ENCODE measurements around the gene IVD. TPM values are rescaled to one million over a fixed set of nuclear protein-coding genes. Genes with fewer than 3 reads are reported as not detected.

Gene IVD
- total and polyA plus RNA-seq, 7 experiments from 2014 or later, result 27.1 to 81.8 (median 50.4) TPM

DNA sequence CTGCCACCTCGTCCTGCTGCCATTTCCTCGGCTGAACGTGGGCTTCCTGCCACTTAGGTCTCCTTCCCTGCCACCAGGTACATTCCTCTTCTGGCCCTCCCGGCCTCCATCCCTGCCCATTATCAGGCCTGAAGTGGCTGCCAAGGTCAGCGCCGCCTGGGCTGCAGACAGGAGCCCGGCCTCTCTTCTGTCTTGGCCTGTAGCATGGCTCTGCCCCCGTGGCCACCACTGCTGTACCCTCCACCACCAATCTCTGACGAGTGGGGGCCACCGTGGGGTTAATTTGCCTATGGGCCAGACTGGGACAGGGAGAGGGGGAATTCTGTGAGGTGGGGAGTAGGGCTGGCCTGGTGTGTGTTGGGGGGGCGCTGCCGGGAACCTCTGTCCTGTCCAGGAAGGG, 33.1 kb downstream of the IVD start:
- H3K4me3 ChIP-seq (ENCODE audit: low read length), result no peak overlapping the region
- Mint-ChIP-seq H3K4me1 (peaks cover 38 to 57% (median 48%) of the 10 kb centered on the region in 7 donors), H3K9me3 (no peaks in the 10 kb centered on the region), H3K36me3 (peaks cover 0 to 13% (median 0%) of the 10 kb centered on the region in 5 donors), H3K27me3 (peaks cover 15 to 84% (median 27%) of the 10 kb centered on the region in 5 donors), H3K4me3 (peak overlapping the region in 5 of 10 donors; percentile 1 to 67 (median 52)), H3K27ac (peak overlapping the region in 2 of 9 donors; percentile 21 to 52)
- POLR2A ChIA-PET, result interaction anchor here (0.5 to 5.3 kb wide), 3 partner anchors 13 to 799 kb away, joined by 3 to 90 read pairs (median 4); no protein-coding TSS in a partner anchor
- H3K36me3 ChIP-seq (ENCODE audit: control insufficient read depth in 2 of 3, insufficient read depth in 3 of 3, low read length in 3 of 3), result no peaks in the 10 kb centered on the region
- no peaks in the 10 kb centered on the region for H3K9me3 ChIP-seq (ENCODE audit: control insufficient read depth in 2 of 3, low read length in 3 of 3)
- intact Hi-C loops (cut with micrococcal nuclease), result no loop called here
- H3K27me3 ChIP-seq (ENCODE audit: control insufficient read depth in 2 of 2, insufficient read depth in 2 of 2, low read length in 2 of 2), result peaks cover 0 to 5% of the 10 kb centered on the region in 2 donors
- H3K27ac ChIP-seq (ENCODE audit: low read depth, low read length), result no peak overlapping the region
- ATAC-seq (no peak), DNase-seq (no peak)
- H3K4me1 ChIP-seq (ENCODE audit: control insufficient read depth in 2 of 2, insufficient read depth in 2 of 2, low read length in 2 of 2), result peaks cover 25 to 43% of the 10 kb centered on the region in 2 donors
- CTCF ChIA-PET, result no interaction called here

DNA sequence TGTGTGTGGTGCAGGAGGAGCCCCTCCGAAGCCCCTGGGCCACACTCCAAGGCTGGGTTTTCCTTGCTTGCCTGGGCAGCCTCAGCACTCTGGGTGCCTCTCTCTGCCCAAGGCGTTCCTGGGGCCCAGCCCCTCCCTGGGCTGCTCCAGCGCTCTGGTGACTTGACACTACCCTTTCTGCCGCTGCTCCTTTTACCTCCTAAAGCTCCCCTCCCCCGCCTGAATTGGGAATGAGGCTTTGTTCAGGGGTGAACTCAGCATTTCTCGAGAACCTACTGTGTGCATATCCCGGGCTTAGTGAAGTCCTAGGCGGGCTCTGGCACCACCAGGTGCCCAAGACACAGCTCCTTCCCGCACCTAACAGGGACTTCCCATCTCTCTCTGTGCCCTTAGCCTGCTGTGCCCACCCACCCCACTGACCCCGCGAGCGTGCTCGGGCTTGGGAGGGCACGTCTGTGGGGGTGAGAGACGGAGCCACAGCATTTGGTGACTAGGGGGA, 33.9 kb downstream of the IVD start:
- H3K4me1 Mint-ChIP-seq, result peaks cover 46 to 61% (median 56%) of the 10 kb centered on the region in 7 donors
- ChIA-PET CTCF (interaction anchor here (2.1 to 2.3 kb wide), 2 partner anchors 30 to 68 kb away, joined by 7 to 14 read pairs; no protein-coding TSS in a partner anchor), POLR2A (interaction anchor here (0.5 to 5.3 kb wide), 4 partner anchors 13 to 132 kb away, joined by 4 to 90 read pairs (median 6); partner anchors contain the start of gene PLCB2)
- peaks cover 0 to 16% (median 0%) of the 10 kb centered on the region in 5 donors for H3K36me3 Mint-ChIP-seq
- peaks cover 15 to 79% (median 27%) of the 10 kb centered on the region in 5 donors for H3K27me3 Mint-ChIP-seq
- Histone ChIP-seq H3K27ac (ENCODE audit: low read depth, low read length) (no peak overlapping the region), H3K36me3 (ENCODE audit: control insufficient read depth in 2 of 3, insufficient read depth in 3 of 3, low read length in 3 of 3) (no peaks in the 10 kb centered on the region), H3K4me3 (ENCODE audit: low read length) (peak overlapping the region; percentile 60), H3K27me3 (ENCODE audit: control insufficient read depth in 2 of 2, insufficient read depth in 2 of 2, low read length in 2 of 2) (peaks cover 0 to 5% of the 10 kb centered on the region in 2 donors), H3K4me1 (ENCODE audit: control insufficient read depth in 2 of 2, insufficient read depth in 2 of 2, low read length in 2 of 2) (peaks cover 25 to 49% of the 10 kb centered on the region in 2 donors), H3K9me3 (ENCODE audit: control insufficient read depth in 2 of 3, low read length in 3 of 3) (no peaks in the 10 kb centered on the region)
- H3K27ac Mint-ChIP-seq, result peak overlapping the region in 5 of 9 donors; percentile 71 to 86 (median 75)
- intact Hi-C loops (cut with micrococcal nuclease), result no loop called here
- H3K4me3 Mint-ChIP-seq, result peak overlapping the region; percentile 84 to 99 (median 90)
- DNase-seq (no peak), ATAC-seq (no peak)
- H3K9me3 Mint-ChIP-seq, result no peaks in the 10 kb centered on the region

DNA sequence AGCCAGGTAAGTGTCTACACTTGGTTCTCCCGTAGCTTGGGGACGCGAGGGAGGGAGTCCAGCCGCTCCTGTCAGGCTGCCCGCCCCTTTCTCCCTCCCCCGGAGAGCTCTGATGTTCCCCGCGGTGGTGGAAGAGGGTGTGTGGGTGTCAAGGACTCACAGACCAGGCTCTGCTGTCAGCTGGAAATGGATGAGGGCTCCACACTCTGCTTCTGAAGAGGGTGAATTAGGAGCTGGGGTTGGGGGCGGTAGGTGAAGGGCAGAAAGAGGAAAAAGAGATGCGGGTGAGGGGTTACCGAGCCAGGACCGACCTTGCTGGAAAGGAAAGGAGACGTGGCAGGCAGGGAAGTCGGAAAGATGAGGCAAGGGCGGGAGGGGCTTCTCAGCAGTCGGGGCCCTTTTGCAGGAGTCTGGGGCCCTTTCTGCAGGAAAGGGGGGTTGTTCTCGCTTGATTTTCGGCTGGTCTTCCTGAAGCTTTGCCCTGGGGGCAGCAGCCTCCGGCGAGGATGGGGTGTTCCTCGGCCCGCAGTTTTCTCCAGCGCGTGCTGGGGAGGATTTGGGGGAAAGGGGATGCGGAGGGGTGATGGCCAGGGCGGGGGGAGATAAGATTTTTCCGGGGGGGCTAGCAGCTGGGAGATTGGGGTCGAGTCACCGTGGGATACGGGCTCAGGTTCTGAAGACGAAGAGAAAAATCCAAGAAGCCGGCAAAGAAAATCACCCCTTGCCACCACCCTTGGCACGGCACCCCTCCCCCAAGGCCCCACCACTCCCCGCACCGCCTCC, 34.6 kb downstream of the IVD start:
- Histone ChIP-seq H3K27me3 (ENCODE audit: control insufficient read depth in 2 of 2, insufficient read depth in 2 of 2, low read length in 2 of 2) (peaks cover 0 to 5% of the 10 kb centered on the region in 2 donors), H3K4me3 (ENCODE audit: low read length) (peak overlapping the region; percentile 60), H3K27ac (ENCODE audit: low read depth, low read length) (no peak overlapping the region), H3K4me1 (ENCODE audit: control insufficient read depth in 2 of 2, insufficient read depth in 2 of 2, low read length in 2 of 2) (peaks cover 25 to 51% of the 10 kb centered on the region in 2 donors), H3K9me3 (ENCODE audit: control insufficient read depth in 2 of 3, low read length in 3 of 3) (no peaks in the 10 kb centered on the region), H3K36me3 (ENCODE audit: control insufficient read depth in 2 of 3, insufficient read depth in 3 of 3, low read length in 3 of 3) (no peaks in the 10 kb centered on the region)
- H3K36me3 Mint-ChIP-seq, result peaks cover 0 to 16% (median 0%) of the 10 kb centered on the region in 5 donors
- peak overlapping the region in 8 of 9 donors; percentile 71 to 93 (median 76) for H3K27ac Mint-ChIP-seq
- peak in 2 of 9 donors; percentile 17 to 59 for DNase-seq
- peaks cover 50 to 63% (median 60%) of the 10 kb centered on the region in 7 donors for H3K4me1 Mint-ChIP-seq
- ATAC-seq, result no peak
- H3K27me3 Mint-ChIP-seq, result peaks cover 15 to 73% (median 27%) of the 10 kb centered on the region in 5 donors
- ChIA-PET POLR2A (interaction anchor here (0.7 to 5.3 kb wide), 9 partner anchors 12 to 132 kb away, joined by 3 to 90 read pairs (median 4); partner anchors contain the start of genes CCDC32, IVD and PLCB2), CTCF (interaction anchor here (0.6 to 2.3 kb wide), 8 partner anchors 9 to 304 kb away, joined by 3 to 14 read pairs (median 4); no protein-coding TSS in a partner anchor)
- no peaks in the 10 kb centered on the region for H3K9me3 Mint-ChIP-seq
- intact Hi-C loops (cut with micrococcal nuclease), result loop anchor here (1.0 to 5.0 kb wide), 11 partner anchors 30 to 315 kb away; partner anchors contain the start of genes CCDC32 (in 2 of the 2), CHST14 (in 2 of the 2), DISP2 (in 1 of the 2) and IVD (in 1 of the 2)
- H3K4me3 Mint-ChIP-seq, result peak overlapping the region; percentile 84 to 99 (median 90)

DNA sequence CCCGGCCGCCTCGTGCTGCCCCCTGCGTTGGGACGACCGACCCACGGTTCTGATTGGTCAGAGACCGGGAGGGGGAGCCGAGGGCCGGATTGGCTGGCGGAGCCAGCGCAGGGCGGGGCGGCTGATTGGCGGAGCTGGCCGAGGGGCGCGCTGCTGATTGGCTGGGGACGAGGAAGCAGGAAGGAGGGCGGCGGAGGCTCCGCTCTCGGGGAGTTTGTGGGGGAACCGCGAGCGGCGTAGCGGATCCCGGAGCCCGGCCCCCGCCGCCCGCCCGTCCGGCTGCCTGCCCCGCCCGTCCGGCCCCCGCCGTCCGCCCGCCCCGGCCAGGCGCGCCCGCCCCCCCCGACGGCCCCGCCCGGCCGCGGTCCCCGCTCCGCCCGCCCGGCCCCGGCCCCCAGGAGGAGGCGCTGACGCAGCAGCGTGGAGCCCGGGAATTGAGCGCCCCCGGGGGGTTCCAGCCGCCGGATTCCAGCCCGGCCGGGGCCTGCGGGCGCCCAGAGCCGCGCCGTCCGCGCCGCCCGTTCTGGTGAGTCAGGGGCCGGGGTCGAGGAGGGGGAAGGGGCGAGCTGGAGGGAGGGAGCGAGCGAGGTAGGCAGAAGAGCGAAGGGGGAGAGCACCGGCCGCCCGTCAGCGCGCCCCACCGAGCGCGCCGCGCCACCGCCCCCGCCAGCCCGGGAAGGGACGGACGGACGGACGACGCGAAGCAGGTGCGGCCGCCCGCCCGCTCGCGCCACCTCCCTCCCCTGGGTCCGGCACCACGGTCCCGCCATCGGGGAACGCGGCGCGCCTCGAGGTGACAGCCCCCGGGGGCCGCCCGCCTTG, 35.4 kb downstream of the IVD start, which contains the start of gene BAHD1:
BAHD1 (plus strand) TSS at position 211 of the 822 bp plus-strand sequence. CDS start 17,512 bp downstream, outside the sequence.
- Histone ChIP-seq H3K36me3 (ENCODE audit: control insufficient read depth in 2 of 3, insufficient read depth in 3 of 3, low read length in 3 of 3) (no peaks in the 10 kb centered on the region), H3K4me1 (ENCODE audit: control insufficient read depth in 2 of 2, insufficient read depth in 2 of 2, low read length in 2 of 2) (peaks cover 20 to 44% of the 10 kb centered on the region in 2 donors), H3K27me3 (ENCODE audit: control insufficient read depth in 2 of 2, insufficient read depth in 2 of 2, low read length in 2 of 2) (peaks cover 0 to 5% of the 10 kb centered on the region in 2 donors), H3K9me3 (ENCODE audit: control insufficient read depth in 2 of 3, low read length in 3 of 3) (no peaks in the 10 kb centered on the region), H3K27ac (ENCODE audit: low read depth, low read length) (peak within 1 kb of the TSS; percentile 77), H3K4me3 (ENCODE audit: low read length) (peak within 1 kb of the TSS; percentile 60)
- H3K9me3 Mint-ChIP-seq, result no peaks in the 10 kb centered on the region
- peak; percentile 94 for ATAC-seq
- intact Hi-C loops (cut with micrococcal nuclease), result loop anchor here (1.0 to 5.0 kb wide), 12 partner anchors 29 to 314 kb away; partner anchors contain the start of genes CCDC32 (in 2 of the 2), CHST14 (in 2 of the 2), KNL1 (in 2 of the 2) and DISP2 (in 1 of the 2)
- ChIA-PET CTCF (interaction anchor here (0.5 to 2.3 kb wide), 11 partner anchors 8 to 304 kb away, joined by 3 to 14 read pairs (median 4); no protein-coding TSS in a partner anchor), POLR2A (interaction anchor here (0.7 to 5.3 kb wide), 10 partner anchors 11 to 133 kb away, joined by 3 to 90 read pairs (median 4); partner anchors contain the start of genes CCDC32, IVD and PLCB2)
- DNase-seq, result peak; percentile 85 to 97 (median 89)
- H3K36me3 Mint-ChIP-seq, result peaks cover 0 to 12% (median 0%) of the 10 kb centered on the region in 5 donors
- peak within 1 kb of the TSS; percentile 88 to 99 (median 94) for H3K4me3 Mint-ChIP-seq
- H3K27me3 Mint-ChIP-seq, result peaks cover 15 to 65% (median 22%) of the 10 kb centered on the region in 5 donors
- peaks cover 46 to 64% (median 60%) of the 10 kb centered on the region in 7 donors for H3K4me1 Mint-ChIP-seq
- H3K27ac Mint-ChIP-seq, result peak within 1 kb of the TSS in 8 of 9 donors; percentile 71 to 93 (median 84)

DNA sequence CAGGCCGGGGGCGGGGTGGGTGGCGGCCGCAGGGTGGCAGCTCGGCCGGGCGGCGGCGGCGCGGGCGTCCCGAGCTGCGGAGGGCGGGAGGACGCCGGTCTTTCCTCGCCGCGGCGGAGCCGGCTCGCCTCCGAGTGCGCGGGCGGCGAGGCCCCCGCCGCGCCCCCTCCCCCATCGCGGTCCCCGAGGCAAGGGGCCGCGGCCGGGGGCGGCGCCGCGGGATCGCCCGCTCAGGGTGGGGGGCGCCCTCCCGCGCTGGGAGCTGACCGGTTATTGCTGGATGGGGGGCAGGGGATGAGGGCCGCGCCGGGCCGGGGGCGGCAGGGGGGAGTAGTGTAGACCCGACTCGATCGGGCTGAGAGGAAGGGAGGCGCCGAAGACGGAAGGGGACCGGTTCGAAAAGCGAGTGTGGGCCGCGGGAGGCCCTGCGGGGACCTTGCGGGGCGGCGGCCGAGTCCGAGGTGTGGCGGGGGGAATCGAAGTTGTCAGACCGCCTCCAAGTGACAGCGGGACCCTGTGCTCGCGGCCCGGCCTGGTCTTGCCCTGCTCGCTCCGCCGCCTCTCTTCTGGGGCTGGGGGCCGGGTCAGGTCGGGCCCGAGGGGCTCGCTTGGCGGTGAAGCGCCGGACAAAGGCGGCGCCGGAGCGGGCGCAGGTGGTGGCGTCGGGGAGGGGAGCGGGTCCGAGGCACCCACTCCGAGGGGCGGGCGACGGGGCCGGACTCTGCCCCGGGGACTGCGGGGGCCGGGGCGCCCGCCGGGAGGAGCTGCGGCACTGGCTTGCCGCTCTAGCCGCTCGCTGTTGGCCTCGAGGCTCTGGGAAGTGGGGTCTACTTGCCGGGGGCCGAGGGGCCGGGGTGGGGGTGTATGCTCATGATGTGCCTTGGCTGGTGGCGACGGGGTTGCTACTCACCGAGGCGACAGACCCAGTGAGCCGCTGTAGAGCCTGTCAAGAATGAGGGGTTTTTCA, 36.3 kb downstream of the IVD start:
- Histone ChIP-seq H3K36me3 (ENCODE audit: control insufficient read depth in 2 of 3, insufficient read depth in 3 of 3, low read length in 3 of 3) (no peaks in the 10 kb centered on the region), H3K4me3 (ENCODE audit: low read length) (peak overlapping the region; percentile 46), H3K27me3 (ENCODE audit: control insufficient read depth in 2 of 2, insufficient read depth in 2 of 2, low read length in 2 of 2) (no peaks in the 10 kb centered on the region), H3K4me1 (ENCODE audit: control insufficient read depth in 2 of 2, insufficient read depth in 2 of 2, low read length in 2 of 2) (peaks cover 13 to 37% of the 10 kb centered on the region in 2 donors), H3K27ac (ENCODE audit: low read depth, low read length) (peak overlapping the region; percentile 72), H3K9me3 (ENCODE audit: control insufficient read depth in 2 of 3, low read length in 3 of 3) (no peaks in the 10 kb centered on the region)
- CTCF ChIA-PET, result interaction anchor here (1.3 to 2.3 kb wide), 9 partner anchors 9 to 68 kb away, joined by 3 to 14 read pairs (median 5); no protein-coding TSS in a partner anchor
- intact Hi-C loops (cut with micrococcal nuclease), result loop anchor here (1.0 to 5.0 kb wide), 8 partner anchors 9 to 235 kb away; partner anchors contain the start of genes KNL1 (in 2 of the 2), CCDC32 (in 1 of the 2), CHST14 (in 1 of the 2) and KNSTRN (in 1 of the 2)
- no peaks in the 10 kb centered on the region for H3K9me3 Mint-ChIP-seq
- H3K4me3 Mint-ChIP-seq, result peak overlapping the region; percentile 88 to 96 (median 92)
- H3K27ac Mint-ChIP-seq, result peak overlapping the region; percentile 64 to 96 (median 88)
- ATAC-seq (no peak), DNase-seq (peak in 3 of 9 donors; percentile 22 to 48 (median 27))
- H3K4me1 Mint-ChIP-seq, result peaks cover 42 to 65% (median 59%) of the 10 kb centered on the region in 7 donors
- peaks cover 0 to 12% (median 0%) of the 10 kb centered on the region in 5 donors for H3K36me3 Mint-ChIP-seq
- POLR2A ChIA-PET, result interaction anchor here (0.9 to 5.3 kb wide), 13 partner anchors 10 to 128 kb away, joined by 3 to 90 read pairs (median 4); partner anchors contain the start of genes CHST14 and IVD
- peaks cover 15 to 57% (median 18%) of the 10 kb centered on the region in 5 donors for H3K27me3 Mint-ChIP-seq
